Duodenal mucosa (tissue), 2 donors: ENCODE data around the gene BAG5.

Experiments
- H3K27ac ChIP-seq: one replicate; pipeline ENCODE4 v1.7.0; 2013; ENCODE audit warnings: low read depth, low read length
- H3K27me3 ChIP-seq, 2 donors: one replicate each; pipeline ENCODE4 v1.7.0; 2013; ENCODE audit warnings: low read length in 2 of 2, control low read depth in 1 of 2; ENCODE audit not compliant: insufficient read depth in 2 of 2, control insufficient read depth in 1 of 2
- H3K36me3 ChIP-seq, 2 donors: one replicate each; pipeline ENCODE4 v1.7.0; 2013; ENCODE audit warnings: low read length in 2 of 2, control low read depth in 1 of 2; ENCODE audit not compliant: insufficient read depth in 2 of 2, control insufficient read depth in 1 of 2
- H3K4me1 ChIP-seq, 2 donors: one replicate each; pipeline ENCODE4 v1.7.0; 2013; ENCODE audit warnings: low read length in 2 of 2, control low read depth in 1 of 2; ENCODE audit not compliant: insufficient read depth in 2 of 2, control insufficient read depth in 1 of 2
- H3K4me3 ChIP-seq, 2 donors: one replicate each; pipeline ENCODE4 v1.7.0; 2013; ENCODE audit warnings: low read length in 2 of 2, low read depth in 1 of 2
- H3K9ac ChIP-seq, 2 donors: one replicate each; pipeline ENCODE4 v1.7.0; 2013; ENCODE audit warnings: low read length in 2 of 2, low read depth in 1 of 2
- H3K9me3 ChIP-seq, 2 donors: one replicate each; pipeline ENCODE4 v1.7.0; 2013; ENCODE audit warnings: low read length in 2 of 2, control low read depth in 1 of 2; ENCODE audit not compliant: control insufficient read depth in 1 of 2

Gene BAG5

GRCh38 chr14:103534576-103535061 lies 27.8 kb downstream of the BAG5 start:
- Histone ChIP-seq H3K4me1 (peaks cover 10 to 23% of the 10 kb centered on the region in 2 donors), H3K9ac (no peak overlapping the region), H3K36me3 (peaks cover 0 to 18% of the 10 kb centered on the region in 2 donors), H3K4me3 (no peak overlapping the region), H3K27ac (no peak overlapping the region), H3K27me3 (peaks cover 5 to 7% of the 10 kb centered on the region in 2 donors), H3K9me3 (no peaks in the 10 kb centered on the region)

GRCh38 chr14:103533999-103534575 lies 28.4 kb downstream of the BAG5 start:
- H3K9ac ChIP-seq = no peak overlapping the region
- H3K27me3 ChIP-seq = peaks cover under 1 to 3% of the 10 kb centered on the region in 2 donors
- peaks cover 0 to 18% of the 10 kb centered on the region in 2 donors for H3K36me3 ChIP-seq
- no peak overlapping the region for H3K4me3 ChIP-seq
- peaks cover 11 to 26% of the 10 kb centered on the region in 2 donors for H3K4me1 ChIP-seq
- H3K9me3 ChIP-seq = no peaks in the 10 kb centered on the region
- no peak overlapping the region for H3K27ac ChIP-seq

GRCh38 chr14:103533137-103533998 lies 29.1 kb downstream of the BAG5 start:
- Histone ChIP-seq H3K9me3 (no peaks in the 10 kb centered on the region), H3K27ac (peak overlapping the region; percentile 20), H3K9ac (no peak overlapping the region), H3K4me3 (no peak overlapping the region), H3K36me3 (peaks cover 0 to 18% of the 10 kb centered on the region in 2 donors), H3K27me3 (no peaks in the 10 kb centered on the region), H3K4me1 (peaks cover 13 to 29% of the 10 kb centered on the region in 2 donors)

- Histone ChIP-seq H3K9me3 (no peaks in the 10 kb centered on the region), H3K27ac (no peak overlapping the region), H3K4me3 (no peak overlapping the region), H3K27me3 (no peaks in the 10 kb centered on the region), H3K9ac (no peak overlapping the region), H3K4me1 (peaks cover 22 to 35% of the 10 kb centered on the region in 2 donors), H3K36me3 (peaks cover 0 to 18% of the 10 kb centered on the region in 2 donors)
These were observed 30.0 kb downstream of the BAG5 start for GRCh38 chr14:103532216-103533136.

GRCh38 chr14:103531421-103532215 lies 30.8 kb downstream of the BAG5 start:
- Histone ChIP-seq H3K4me1 (peaks cover 29 to 37% of the 10 kb centered on the region in 2 donors), H3K4me3 (no peak overlapping the region), H3K36me3 (peaks cover 0 to 18% of the 10 kb centered on the region in 2 donors), H3K9ac (no peak overlapping the region), H3K27ac (no peak overlapping the region), H3K27me3 (no peaks in the 10 kb centered on the region), H3K9me3 (no peaks in the 10 kb centered on the region)

- H3K4me3 ChIP-seq = no peak overlapping the region
- no peak overlapping the region for H3K9ac ChIP-seq
- H3K27ac ChIP-seq = no peak overlapping the region
- H3K36me3 ChIP-seq = peaks cover 0 to 18% of the 10 kb centered on the region in 2 donors
- no peaks in the 10 kb centered on the region for H3K27me3 ChIP-seq
- peaks cover 34 to 39% of the 10 kb centered on the region in 2 donors for H3K4me1 ChIP-seq
- H3K9me3 ChIP-seq = no peaks in the 10 kb centered on the region
These were observed 31.6 kb downstream of the BAG5 start for GRCh38 chr14:103530831-103531230.

GRCh38 chr14:103530390-103530789 lies 32.1 kb downstream of the BAG5 start:
- no peak overlapping the region for H3K27ac ChIP-seq
- H3K9me3 ChIP-seq = no peaks in the 10 kb centered on the region
- H3K27me3 ChIP-seq = no peaks in the 10 kb centered on the region
- H3K4me1 ChIP-seq = peaks cover 35 to 39% of the 10 kb centered on the region in 2 donors
- peak overlapping the region; percentile 93 to 96 for H3K4me3 ChIP-seq
- peak overlapping the region in 1 of 2 donors; percentile 72 for H3K9ac ChIP-seq
- H3K36me3 ChIP-seq = peaks cover 0 to 18% of the 10 kb centered on the region in 2 donors

GRCh38 chr14:103529383-103530365 lies 32.8 kb downstream of the BAG5 start:
- Histone ChIP-seq H3K36me3 (peaks cover 0 to 12% of the 10 kb centered on the region in 2 donors), H3K4me1 (peaks cover 39% of the 10 kb centered on the region in 2 donors), H3K9ac (peak overlapping the region; percentile 33 to 72), H3K9me3 (no peaks in the 10 kb centered on the region), H3K27me3 (no peaks in the 10 kb centered on the region), H3K4me3 (peak overlapping the region; percentile 93 to 96), H3K27ac (no peak overlapping the region)
